Astrocyte (in vitro differentiated cells and primary cell): ENCODE data around the gene RNF175. TPM values are rescaled to one million over a fixed set of nuclear protein-coding genes. Genes with fewer than 3 reads are reported as not detected.

Experiments
- DNase-seq: peaks from one replicate; pipeline ENCODE4 v3.0.0-alpha.2; 2010; ENCODE audit warnings: low read depth
- FAIRE-seq: peaks from 2 replicates; lab custom pipeline; 2011; peaks lifted over from hg19 to GRCh38; lab: Jason Lieb, UNC
- H2AFZ ChIP-seq: 2 replicates; pipeline ENCODE4 v1.6.0; 2012; ENCODE audit warnings: low read depth, low read length, inconsistent platforms
- H3K27ac ChIP-seq: 2 replicates; pipeline ENCODE4 v1.5.1; 2011; ENCODE audit warnings: low read depth, low read length, inconsistent platforms
- H3K27me3 ChIP-seq: 2 replicates; pipeline ENCODE4 v1.6.0; 2011; ENCODE audit warnings: low read length, inconsistent platforms; ENCODE audit not compliant: insufficient read depth
- H3K36me3 ChIP-seq: 2 replicates; pipeline ENCODE4 v1.5.1; 2011; ENCODE audit warnings: low read length, inconsistent platforms; ENCODE audit not compliant: insufficient read depth
- H3K4me1 ChIP-seq: 2 replicates; pipeline ENCODE4 v1.5.1; 2011; ENCODE audit warnings: low read length, inconsistent platforms; ENCODE audit not compliant: insufficient read depth
- H3K4me2 ChIP-seq: 2 replicates; pipeline ENCODE4 v1.6.0; 2012; ENCODE audit warnings: low read length, inconsistent platforms
- H3K4me3 ChIP-seq: 2 replicates; pipeline ENCODE4 v1.5.1; 2011; ENCODE audit warnings: low read depth, mild to moderate bottlenecking, low read length, inconsistent platforms; ENCODE audit not compliant: insufficient read depth
- H3K79me2 ChIP-seq: 2 replicates; pipeline ENCODE4 v1.6.0; 2012; ENCODE audit warnings: mild to moderate bottlenecking, low read length, inconsistent platforms; ENCODE audit not compliant: insufficient read depth
- H3K9ac ChIP-seq: 2 replicates; pipeline ENCODE4 v1.6.0; 2012; ENCODE audit warnings: mild to moderate bottlenecking, low read length, inconsistent platforms
- H3K9me3 ChIP-seq: 2 replicates; pipeline ENCODE4 v1.5.1; 2012; ENCODE audit warnings: low read depth, mild to moderate bottlenecking, low read length, inconsistent platforms; ENCODE audit not compliant: insufficient read depth
- H4K20me1 ChIP-seq: 2 replicates; pipeline ENCODE4 v1.6.0; 2012; ENCODE audit warnings: low read length, inconsistent platforms; ENCODE audit not compliant: insufficient read depth
- H3K27ac Mint-ChIP-seq: one replicate; pipeline ENCODE4 v1.8.0; 2021; ENCODE audit warnings: mild to moderate bottlenecking, mixed read lengths; ENCODE audit not compliant: unreplicated experiment
- H3K27me3 Mint-ChIP-seq: one replicate; pipeline ENCODE4 v1.8.0; 2021; ENCODE audit warnings: low read depth, mixed read lengths; ENCODE audit not compliant: unreplicated experiment
- H3K36me3 Mint-ChIP-seq: one replicate; pipeline ENCODE4 v1.8.0; 2021; ENCODE audit warnings: low read depth, mixed read lengths; ENCODE audit not compliant: unreplicated experiment
- H3K4me1 Mint-ChIP-seq: one replicate; pipeline ENCODE4 v1.8.0; 2021; ENCODE audit warnings: low read depth, mixed read lengths; ENCODE audit not compliant: unreplicated experiment
- H3K4me3 Mint-ChIP-seq: one replicate; pipeline ENCODE4 v1.8.0; 2021; ENCODE audit warnings: mild to moderate bottlenecking, moderate library complexity, mixed read lengths; ENCODE audit not compliant: unreplicated experiment
- H3K9me3 Mint-ChIP-seq: one replicate; pipeline ENCODE4 v1.8.0; 2021; ENCODE audit warnings: mild to moderate bottlenecking, mixed read lengths; ENCODE audit not compliant: unreplicated experiment
- CTCF ChIP-seq: IDR thresholded peaks from 2 replicates; pipeline ENCODE4 v1.5.1; 2011; ENCODE audit warnings: low read depth, mild to moderate bottlenecking, inconsistent platforms, low read length, moderate library complexity; ENCODE audit not compliant: insufficient read depth
- EZH2 ChIP-seq: IDR thresholded peaks from 2 replicates; pipeline ENCODE4 v1.6.1; 2012; ENCODE audit warnings: mild to moderate bottlenecking, low read length, inconsistent platforms; ENCODE audit not compliant: insufficient read depth
- total RNA-seq: library from RNA; stranded (reverse); gene quantifications from 2 replicates; pipeline ENCODE4 v1.2.1, GENCODE V29; 2021

The RNF175 gene
- total RNA-seq, 1 donor from 2014 or later = 1.0 TPM

GRCh38 chr4:153791746-153792617, 32.2 kb upstream of the RNF175 start:
- Mint-ChIP-seq H3K4me3 (peak overlapping the region; percentile 57), H3K27ac (no peak overlapping the region)
- H3K4me3 ChIP-seq = no peak overlapping the region

GRCh38 chr4:153790962-153791551, 31.2 kb upstream of the RNF175 start:
- Histone ChIP-seq H2AFZ (peak overlapping the region; percentile 70), H4K20me1 (no peaks in the 10 kb centered on the region), H3K4me1 (peaks cover 17% of the 10 kb centered on the region), H3K4me2 (peak overlapping the region; percentile 74), H3K4me3 (no peak overlapping the region), H3K36me3 (no peaks in the 10 kb centered on the region), H3K79me2 (no peaks in the 10 kb centered on the region), H3K27me3 (peaks cover 87% of the 10 kb centered on the region), H3K27ac (no peak overlapping the region), H3K9ac (no peak overlapping the region), H3K9me3 (no peaks in the 10 kb centered on the region)
- no peak for DNase-seq
- Mint-ChIP-seq H3K27ac (peak overlapping the region; percentile 47), H3K36me3 (peaks cover 5% of the 10 kb centered on the region), H3K4me3 (peak overlapping the region; percentile 64), H3K9me3 (no peaks in the 10 kb centered on the region), H3K4me1 (peaks cover 12% of the 10 kb centered on the region), H3K27me3 (peaks cover 40% of the 10 kb centered on the region)
- FAIRE-seq = no peak
- no peak for TF ChIP-seq CTCF
- peak; percentile 63 for TF ChIP-seq EZH2

More at GRCh38 chr4:153791746-153792617, 32.2 kb upstream of the RNF175 start:
- Mint-ChIP-seq H3K36me3 (peaks cover 5% of the 10 kb centered on the region), H3K9me3 (no peaks in the 10 kb centered on the region), H3K4me1 (peaks cover 12% of the 10 kb centered on the region), H3K27me3 (peaks cover 43% of the 10 kb centered on the region)
- Histone ChIP-seq H3K79me2 (no peaks in the 10 kb centered on the region), H3K27me3 (peaks cover 78% of the 10 kb centered on the region), H3K4me2 (peak overlapping the region; percentile 80), H4K20me1 (no peaks in the 10 kb centered on the region), H3K9me3 (no peaks in the 10 kb centered on the region), H3K9ac (no peak overlapping the region), H3K36me3 (no peaks in the 10 kb centered on the region), H3K4me1 (peaks cover 17% of the 10 kb centered on the region), H3K27ac (no peak overlapping the region), H2AFZ (peak overlapping the region; percentile 65)
- no peak for FAIRE-seq
- no peak for DNase-seq
- TF ChIP-seq EZH2 (peak; percentile 72), CTCF (peak; percentile 29)
